IPS-NIHi7 (cell line): ENCODE results near the gene ADAMTS17.
A peak's percentile ranks its signal among the peaks of the same experiment; 100 is the strongest.

Experiments
- DNase-seq: peaks from one replicate; pipeline ENCODE4 v3.0.0; 2012; ENCODE audit warnings: mixed read lengths; ENCODE audit errors: extremely low spot score

Gene ADAMTS17

GRCh38 chr15:100252359-100252758 is 89.4 kb downstream of the ADAMTS17 start:
- DNase-seq = no peak

- no peak for DNase-seq
These were observed 91.5 kb downstream of the ADAMTS17 start for GRCh38 chr15:100250176-100250800.

- no peak for DNase-seq
These were observed 92.5 kb downstream of the ADAMTS17 start for GRCh38 chr15:100249096-100249815.

- DNase-seq = no peak
These were observed 93.5 kb downstream of the ADAMTS17 start for GRCh38 chr15:100248236-100248635.

GRCh38 chr15:100247228-100248225 is 94.2 kb downstream of the ADAMTS17 start:
- no peak for DNase-seq

- DNase-seq = no peak
These were observed 95.9 kb downstream of the ADAMTS17 start for GRCh38 chr15:100245855-100246254.

GRCh38 chr15:100245487-100245820 is 96.3 kb downstream of the ADAMTS17 start:
- no peak for DNase-seq

GRCh38 chr15:100244796-100245486 is 96.8 kb downstream of the ADAMTS17 start:
- DNase-seq = no peak

- DNase-seq = no peak
These were observed 98.8 kb downstream of the ADAMTS17 start for GRCh38 chr15:100242989-100243388.

- peak; percentile 58 for DNase-seq
These were observed 99.9 kb downstream of the ADAMTS17 start for GRCh38 chr15:100241572-100242482.

- no peak for DNase-seq
These were observed 104.6 kb downstream of the ADAMTS17 start for GRCh38 chr15:100236981-100237720.

- DNase-seq = no peak
These were observed 106.7 kb downstream of the ADAMTS17 start for GRCh38 chr15:100235030-100235617.

- no peak for DNase-seq
These were observed 107.4 kb downstream of the ADAMTS17 start for GRCh38 chr15:100234158-100235029.

- no peak for DNase-seq
These were observed 111.0 kb downstream of the ADAMTS17 start for GRCh38 chr15:100230784-100231183.

- no peak for DNase-seq
These were observed 112.3 kb downstream of the ADAMTS17 start for GRCh38 chr15:100229181-100230163.

GRCh38 chr15:100227781-100228180 is 114.0 kb downstream of the ADAMTS17 start:
- DNase-seq = no peak

- DNase-seq = no peak
These were observed 115.7 kb downstream of the ADAMTS17 start for GRCh38 chr15:100226107-100226506.
